PC-9 (cell line): ENCODE data around the gene PLEKHA5.

Source experiments
- CTCF ChIP-seq: fragments of 200-600 bp; sonication (generic); conservative IDR thresholded peaks from 2 replicates; pipeline ENCODE4 v1.6.1; 2017; ENCODE audit warnings: mixed run types, antibody characterized with exemption, mild to moderate bottlenecking, moderate library complexity
- EZH2 ChIP-seq: fragments of 200-600 bp; sonication (generic); IDR thresholded peaks from 2 replicates; pipeline ENCODE4 v1.8.0; 2017; ENCODE audit warnings: antibody characterized with exemption, low read depth

- TF ChIP-seq CTCF (no peak), EZH2 (no peak)
Measured at GRCh38 chr12:19166387-19166786, 36.9 kb downstream of the PLEKHA5 start.
